ENCODE results near the gene RBM33. TPM values are rescaled to one million over a fixed set of nuclear protein-coding genes. Genes with fewer than 3 reads are reported as not detected.

RBM33 gene
- total and polyA plus RNA-seq, 2 of the 13 experiments (the other 11 are each of a cell fraction or from before 2014, with no cell fraction given) = 12.4 to 28.9 TPM

DNA sequence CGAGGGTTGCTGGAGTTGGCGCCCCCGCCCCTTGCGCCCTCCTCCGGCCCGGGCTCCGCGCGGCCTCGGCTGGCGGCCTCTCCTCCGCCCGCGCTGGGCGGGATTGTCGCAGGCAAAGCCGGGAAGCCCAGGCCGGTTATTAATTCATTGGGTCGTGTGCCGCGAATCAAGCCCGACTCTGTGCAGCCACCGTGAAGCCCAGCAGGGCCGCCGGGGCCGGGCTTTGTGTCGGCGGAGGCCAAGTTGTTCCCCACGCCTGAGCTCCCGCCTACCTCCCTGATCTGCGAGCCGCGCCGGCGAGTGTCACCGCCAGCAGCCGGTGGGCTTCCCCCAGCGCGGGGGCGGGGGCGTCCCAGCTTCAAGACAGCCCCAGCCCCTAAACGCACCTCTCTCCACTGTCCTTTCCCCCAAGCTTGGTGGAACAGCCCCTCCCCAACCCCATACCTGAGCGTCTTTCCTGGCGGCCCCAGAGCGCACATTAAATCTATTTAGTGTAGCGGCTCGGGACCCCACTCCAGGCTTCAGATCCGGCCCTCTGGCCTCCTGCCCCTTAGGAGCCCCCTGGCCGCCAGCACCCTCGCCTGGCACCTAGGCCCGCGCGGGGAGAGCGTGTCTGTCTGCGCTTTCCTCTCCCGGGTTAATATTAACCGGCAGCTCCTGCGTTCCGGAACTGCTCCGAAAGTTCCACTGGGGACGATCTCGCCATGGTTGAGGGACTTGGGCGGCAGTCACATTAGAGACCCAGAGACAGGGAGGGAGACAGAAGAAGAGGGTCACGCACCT is 164.3 kb downstream of the RBM33 start (continued):
- TF ChIP-seq IRX3 (CRISPR knock-in tag; IDR thresholded peaks at IDR 0.05; ENCODE audit: borderline replicate concordance, low read depth) = peak; percentile 65; the same call in 1 of the 2 replicates
- no peak for TF ChIP-seq U2AF1 (optimal IDR thresholded peaks at IDR 0.05; ENCODE audit: low read depth, low read length)
- TF ChIP-seq NRL (CRISPR knock-in tag; IDR thresholded peaks at IDR 0.05; ENCODE audit: borderline replicate concordance) = no peak; the same call in none of the 2 replicates
- TF ChIP-seq, protein P1, sequence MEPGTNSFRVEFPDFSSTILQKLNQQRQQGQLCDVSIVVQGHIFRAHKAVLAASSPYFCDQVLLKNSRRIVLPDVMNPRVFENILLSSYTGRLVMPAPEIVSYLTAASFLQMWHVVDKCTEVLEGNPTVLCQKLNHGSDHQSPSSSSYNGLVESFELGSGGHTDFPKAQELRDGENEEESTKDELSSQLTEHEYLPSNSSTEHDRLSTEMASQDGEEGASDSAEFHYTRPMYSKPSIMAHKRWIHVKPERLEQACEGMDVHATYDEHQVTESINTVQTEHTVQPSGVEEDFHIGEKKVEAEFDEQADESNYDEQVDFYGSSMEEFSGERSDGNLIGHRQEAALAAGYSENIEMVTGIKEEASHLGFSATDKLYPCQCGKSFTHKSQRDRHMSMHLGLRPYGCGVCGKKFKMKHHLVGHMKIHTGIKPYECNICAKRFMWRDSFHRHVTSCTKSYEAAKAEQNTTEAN (CRISPR knock-in tag; conservative IDR thresholded peaks at IDR 0.05) = peak; percentile 84; the same call in 1 of the 2 replicates
- TF ChIP-seq, protein P2, sequence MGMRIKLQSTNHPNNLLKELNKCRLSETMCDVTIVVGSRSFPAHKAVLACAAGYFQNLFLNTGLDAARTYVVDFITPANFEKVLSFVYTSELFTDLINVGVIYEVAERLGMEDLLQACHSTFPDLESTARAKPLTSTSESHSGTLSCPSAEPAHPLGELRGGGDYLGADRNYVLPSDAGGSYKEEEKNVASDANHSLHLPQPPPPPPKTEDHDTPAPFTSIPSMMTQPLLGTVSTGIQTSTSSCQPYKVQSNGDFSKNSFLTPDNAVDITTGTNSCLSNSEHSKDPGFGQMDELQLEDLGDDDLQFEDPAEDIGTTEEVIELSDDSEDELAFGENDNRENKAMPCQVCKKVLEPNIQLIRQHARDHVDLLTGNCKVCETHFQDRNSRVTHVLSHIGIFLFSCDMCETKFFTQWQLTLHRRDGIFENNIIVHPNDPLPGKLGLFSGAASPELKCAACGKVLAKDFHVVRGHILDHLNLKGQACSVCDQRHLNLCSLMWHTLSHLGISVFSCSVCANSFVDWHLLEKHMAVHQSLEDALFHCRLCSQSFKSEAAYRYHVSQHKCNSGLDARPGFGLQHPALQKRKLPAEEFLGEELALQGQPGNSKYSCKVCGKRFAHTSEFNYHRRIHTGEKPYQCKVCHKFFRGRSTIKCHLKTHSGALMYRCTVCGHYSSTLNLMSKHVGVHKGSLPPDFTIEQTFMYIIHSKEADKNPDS (CRISPR knock-in tag; IDR thresholded peaks at IDR 0.05) = no peak
- TF ChIP-seq, protein P3, sequence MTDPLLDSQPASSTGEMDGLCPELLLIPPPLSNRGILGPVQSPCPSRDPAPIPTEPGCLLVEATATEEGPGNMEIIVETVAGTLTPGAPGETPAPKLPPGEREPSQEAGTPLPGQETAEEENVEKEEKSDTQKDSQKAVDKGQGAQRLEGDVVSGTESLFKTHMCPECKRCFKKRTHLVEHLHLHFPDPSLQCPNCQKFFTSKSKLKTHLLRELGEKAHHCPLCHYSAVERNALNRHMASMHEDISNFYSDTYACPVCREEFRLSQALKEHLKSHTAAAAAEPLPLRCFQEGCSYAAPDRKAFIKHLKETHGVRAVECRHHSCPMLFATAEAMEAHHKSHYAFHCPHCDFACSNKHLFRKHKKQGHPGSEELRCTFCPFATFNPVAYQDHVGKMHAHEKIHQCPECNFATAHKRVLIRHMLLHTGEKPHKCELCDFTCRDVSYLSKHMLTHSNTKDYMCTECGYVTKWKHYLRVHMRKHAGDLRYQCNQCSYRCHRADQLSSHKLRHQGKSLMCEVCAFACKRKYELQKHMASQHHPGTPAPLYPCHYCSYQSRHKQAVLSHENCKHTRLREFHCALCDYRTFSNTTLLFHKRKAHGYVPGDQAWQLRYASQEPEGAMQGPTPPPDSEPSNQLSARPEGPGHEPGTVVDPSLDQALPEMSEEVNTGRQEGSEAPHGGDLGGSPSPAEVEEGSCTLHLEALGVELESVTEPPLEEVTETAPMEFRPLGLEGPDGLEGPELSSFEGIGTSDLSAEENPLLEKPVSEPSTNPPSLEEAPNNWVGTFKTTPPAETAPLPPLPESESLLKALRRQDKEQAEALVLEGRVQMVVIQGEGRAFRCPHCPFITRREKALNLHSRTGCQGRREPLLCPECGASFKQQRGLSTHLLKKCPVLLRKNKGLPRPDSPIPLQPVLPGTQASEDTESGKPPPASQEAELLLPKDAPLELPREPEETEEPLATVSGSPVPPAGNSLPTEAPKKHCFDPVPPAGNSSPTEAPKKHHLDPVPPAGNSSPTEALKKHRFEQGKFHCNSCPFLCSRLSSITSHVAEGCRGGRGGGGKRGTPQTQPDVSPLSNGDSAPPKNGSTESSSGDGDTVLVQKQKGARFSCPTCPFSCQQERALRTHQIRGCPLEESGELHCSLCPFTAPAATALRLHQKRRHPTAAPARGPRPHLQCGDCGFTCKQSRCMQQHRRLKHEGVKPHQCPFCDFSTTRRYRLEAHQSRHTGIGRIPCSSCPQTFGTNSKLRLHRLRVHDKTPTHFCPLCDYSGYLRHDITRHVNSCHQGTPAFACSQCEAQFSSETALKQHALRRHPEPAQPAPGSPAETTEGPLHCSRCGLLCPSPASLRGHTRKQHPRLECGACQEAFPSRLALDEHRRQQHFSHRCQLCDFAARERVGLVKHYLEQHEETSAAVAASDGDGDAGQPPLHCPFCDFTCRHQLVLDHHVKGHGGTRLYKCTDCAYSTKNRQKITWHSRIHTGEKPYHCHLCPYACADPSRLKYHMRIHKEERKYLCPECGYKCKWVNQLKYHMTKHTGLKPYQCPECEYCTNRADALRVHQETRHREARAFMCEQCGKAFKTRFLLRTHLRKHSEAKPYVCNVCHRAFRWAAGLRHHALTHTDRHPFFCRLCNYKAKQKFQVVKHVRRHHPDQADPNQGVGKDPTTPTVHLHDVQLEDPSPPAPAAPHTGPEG (CRISPR knock-in tag; IDR thresholded peaks at IDR 0.05) = peak; percentile 59; the same call in 1 of the 2 replicates
- peak; percentile 60 for TF ChIP-seq RBM39 (IDR thresholded peaks at IDR 0.05; ENCODE audit: low read depth, low read length, poor library complexity, severe bottlenecking)
- TF ChIP-seq, protein P4, sequence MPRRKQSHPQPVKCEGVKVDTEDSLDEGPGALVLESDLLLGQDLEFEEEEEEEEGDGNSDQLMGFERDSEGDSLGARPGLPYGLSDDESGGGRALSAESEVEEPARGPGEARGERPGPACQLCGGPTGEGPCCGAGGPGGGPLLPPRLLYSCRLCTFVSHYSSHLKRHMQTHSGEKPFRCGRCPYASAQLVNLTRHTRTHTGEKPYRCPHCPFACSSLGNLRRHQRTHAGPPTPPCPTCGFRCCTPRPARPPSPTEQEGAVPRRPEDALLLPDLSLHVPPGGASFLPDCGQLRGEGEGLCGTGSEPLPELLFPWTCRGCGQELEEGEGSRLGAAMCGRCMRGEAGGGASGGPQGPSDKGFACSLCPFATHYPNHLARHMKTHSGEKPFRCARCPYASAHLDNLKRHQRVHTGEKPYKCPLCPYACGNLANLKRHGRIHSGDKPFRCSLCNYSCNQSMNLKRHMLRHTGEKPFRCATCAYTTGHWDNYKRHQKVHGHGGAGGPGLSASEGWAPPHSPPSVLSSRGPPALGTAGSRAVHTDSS (CRISPR knock-in tag; conservative IDR thresholded peaks at IDR 0.05) = no peak
- no peak for TF ChIP-seq ESRRA (CRISPR knock-in tag; IDR thresholded peaks at IDR 0.05; ENCODE audit: low read depth)
- no peak for TF ChIP-seq TMF1 (CRISPR knock-in tag; IDR thresholded peaks at IDR 0.05; ENCODE audit: low read depth)
- no peak for TF ChIP-seq ZNF33A (CRISPR knock-in tag; IDR thresholded peaks at IDR 0.05; ENCODE audit: borderline replicate concordance)
- TF ChIP-seq, protein P5, sequence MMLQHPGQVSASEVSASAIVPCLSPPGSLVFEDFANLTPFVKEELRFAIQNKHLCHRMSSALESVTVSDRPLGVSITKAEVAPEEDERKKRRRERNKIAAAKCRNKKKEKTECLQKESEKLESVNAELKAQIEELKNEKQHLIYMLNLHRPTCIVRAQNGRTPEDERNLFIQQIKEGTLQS (CRISPR knock-in tag; IDR thresholded peaks at IDR 0.05) = no peak
- TF ChIP-seq, protein P6, sequence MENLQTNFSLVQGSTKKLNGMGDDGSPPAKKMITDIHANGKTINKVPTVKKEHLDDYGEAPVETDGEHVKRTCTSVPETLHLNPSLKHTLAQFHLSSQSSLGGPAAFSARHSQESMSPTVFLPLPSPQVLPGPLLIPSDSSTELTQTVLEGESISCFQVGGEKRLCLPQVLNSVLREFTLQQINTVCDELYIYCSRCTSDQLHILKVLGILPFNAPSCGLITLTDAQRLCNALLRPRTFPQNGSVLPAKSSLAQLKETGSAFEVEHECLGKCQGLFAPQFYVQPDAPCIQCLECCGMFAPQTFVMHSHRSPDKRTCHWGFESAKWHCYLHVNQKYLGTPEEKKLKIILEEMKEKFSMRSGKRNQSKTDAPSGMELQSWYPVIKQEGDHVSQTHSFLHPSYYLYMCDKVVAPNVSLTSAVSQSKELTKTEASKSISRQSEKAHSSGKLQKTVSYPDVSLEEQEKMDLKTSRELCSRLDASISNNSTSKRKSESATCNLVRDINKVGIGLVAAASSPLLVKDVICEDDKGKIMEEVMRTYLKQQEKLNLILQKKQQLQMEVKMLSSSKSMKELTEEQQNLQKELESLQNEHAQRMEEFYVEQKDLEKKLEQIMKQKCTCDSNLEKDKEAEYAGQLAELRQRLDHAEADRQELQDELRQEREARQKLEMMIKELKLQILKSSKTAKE (CRISPR knock-in tag; IDR thresholded peaks at IDR 0.05; ENCODE audit: borderline replicate concordance) = peak; percentile 42; the same call in 1 of the 2 replicates
